ENCODE data around the gene VTI1B. TPM values are rescaled to one million over a fixed set of nuclear protein-coding genes. Genes with fewer than 3 reads are reported as not detected.

The VTI1B gene
- total and polyA plus RNA-seq, 5 donors, result 117 to 155 (median 141) TPM

DNA sequence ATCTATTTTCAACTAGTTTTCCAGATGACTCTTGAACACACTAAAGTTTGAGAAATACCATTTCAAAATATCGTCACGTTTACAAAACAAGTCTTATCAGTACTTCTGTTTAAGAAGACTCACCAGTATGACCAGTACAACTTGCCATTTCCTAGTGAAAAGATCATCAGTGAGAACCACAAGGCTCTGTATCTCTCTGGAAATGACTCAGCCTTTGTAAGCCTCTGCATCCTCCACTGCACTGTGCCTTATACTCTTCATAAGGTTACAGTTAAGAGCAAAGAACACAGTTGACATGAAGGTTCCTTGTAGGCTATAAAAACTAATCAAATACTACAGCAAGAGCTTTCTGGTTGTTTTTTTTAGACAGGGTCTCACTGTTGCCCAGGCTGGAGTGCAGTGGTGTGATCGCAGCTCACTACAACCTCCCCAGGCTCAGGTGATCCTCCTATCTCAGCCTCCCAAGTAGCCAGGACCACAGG lies 5.7 kb upstream of the VTI1B start:
- H3K27ac ChIP-seq (ENCODE audit: low read length), result no peak overlapping the region

DNA sequence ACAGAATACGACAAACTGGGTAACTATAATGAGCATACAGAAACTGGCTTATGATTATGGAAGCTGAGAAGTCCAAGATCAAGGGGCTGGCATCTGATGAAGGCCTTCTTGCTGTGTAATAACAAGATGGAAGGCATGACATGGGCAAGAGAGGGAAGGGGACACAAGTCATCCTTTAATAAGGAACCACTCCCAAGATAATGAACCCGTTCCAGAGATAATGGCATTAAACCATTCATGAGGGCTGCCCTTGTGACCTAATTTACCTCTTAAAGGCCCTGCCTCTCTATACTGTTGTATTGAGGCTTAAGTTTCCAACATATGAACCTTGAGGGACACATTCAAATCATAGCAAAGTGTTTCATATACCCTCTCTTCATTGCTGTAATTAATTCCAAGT lies 4.6 kb upstream of the VTI1B start:
- no peak for ATAC-seq
- DNase-seq, result no peak
- H3K27ac ChIP-seq (ENCODE audit: low read length), result no peak overlapping the region
- intact Hi-C loops (cut with DNase I), result no loop called here
- no peaks in the 10 kb centered on the region for H3K27me3 ChIP-seq (ENCODE audit: control insufficient read depth, insufficient read depth)
- WGBS, result 72% methylated on average over 2 of the region's 2 CpGs
- H3K4me1 ChIP-seq (ENCODE audit: control insufficient read depth, insufficient read depth, low read length), result no peaks in the 10 kb centered on the region
- no peak overlapping the region for H3K4me3 ChIP-seq (ENCODE audit: low read length)
- no peaks in the 10 kb centered on the region for H3K9me3 ChIP-seq (ENCODE audit: control insufficient read depth, low read length)

More for the DNA sequence above, 5.7 kb upstream of the VTI1B start:
- WGBS, result 86% methylated on average over 3 of the region's 3 CpGs
- DNase-seq (no peak), ATAC-seq (peak in 1 of 2 donors; percentile 51)
- Histone ChIP-seq H3K9me3 (ENCODE audit: control insufficient read depth, low read length) (no peaks in the 10 kb centered on the region), H3K4me1 (ENCODE audit: control insufficient read depth, insufficient read depth, low read length) (no peaks in the 10 kb centered on the region), H3K27me3 (ENCODE audit: control insufficient read depth, insufficient read depth) (no peaks in the 10 kb centered on the region), H3K4me3 (ENCODE audit: low read length) (no peak overlapping the region)
- intact Hi-C loops (cut with DNase I), result no loop called here

DNA sequence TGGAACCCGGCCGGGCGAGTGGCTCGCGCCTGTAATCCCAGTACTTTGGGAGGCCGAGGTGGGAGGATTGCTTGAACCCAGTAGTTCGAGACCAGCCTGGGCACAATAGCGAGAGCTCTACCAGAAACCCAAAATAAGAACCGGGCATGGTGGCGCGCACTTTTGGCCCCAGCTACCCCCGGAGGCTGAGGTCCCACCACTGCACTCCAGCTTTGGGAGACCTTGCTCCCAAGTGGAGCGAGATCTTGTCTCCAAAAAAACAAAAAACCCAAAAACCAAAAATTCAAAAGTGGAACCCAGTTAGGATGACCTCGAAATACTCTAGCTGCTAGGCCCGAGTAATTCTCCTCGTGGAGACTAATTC lies 769 bp upstream of the VTI1B start:
- DNase-seq, result no peak
- peak overlapping the region; percentile 78 for H3K4me3 ChIP-seq (ENCODE audit: low read length)
- intact Hi-C loops (cut with DNase I), result no loop called here
- no peaks in the 10 kb centered on the region for H3K27me3 ChIP-seq (ENCODE audit: control insufficient read depth, insufficient read depth)
- no peak for ATAC-seq
- H3K27ac ChIP-seq (ENCODE audit: low read length), result peak overlapping the region; percentile 84
- peaks cover 3% of the 10 kb centered on the region for H3K4me1 ChIP-seq (ENCODE audit: control insufficient read depth, insufficient read depth, low read length)
- 33% methylated on average over 16 of the region's 16 CpGs for WGBS
- no peaks in the 10 kb centered on the region for H3K9me3 ChIP-seq (ENCODE audit: control insufficient read depth, low read length)

DNA sequence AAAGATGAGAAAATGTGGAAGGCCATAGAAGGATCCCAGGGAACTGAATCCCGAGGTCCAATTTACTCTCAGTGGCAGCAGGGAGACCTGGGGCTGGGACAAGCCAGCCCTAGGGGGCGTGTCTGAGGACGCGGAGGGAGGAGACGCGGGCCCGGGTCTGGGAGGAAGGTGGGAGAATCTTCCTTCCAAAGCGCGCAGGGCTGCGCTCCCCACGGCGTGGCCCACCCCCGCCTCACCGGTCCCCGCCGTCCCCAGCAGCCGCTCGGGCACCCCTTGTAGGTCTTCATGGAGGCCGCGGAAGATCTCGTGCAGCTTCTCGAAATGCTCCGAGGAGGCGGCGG lies 323 bp downstream of the VTI1B start:
- peaks cover 3% of the 10 kb centered on the region for H3K4me1 ChIP-seq (ENCODE audit: control insufficient read depth, insufficient read depth, low read length)
- peak overlapping the region; percentile 78 for H3K4me3 ChIP-seq (ENCODE audit: low read length)
- no peaks in the 10 kb centered on the region for H3K27me3 ChIP-seq (ENCODE audit: control insufficient read depth, insufficient read depth)
- peak overlapping the region; percentile 99 for H3K27ac ChIP-seq (ENCODE audit: low read length)
- whole genome bisulfite sequencing, result under 1% methylated on average over 25 of the region's 25 CpGs
- H3K9me3 ChIP-seq (ENCODE audit: control insufficient read depth, low read length), result no peaks in the 10 kb centered on the region
- intact Hi-C loops (cut with DNase I), result no loop called here
- DNase-seq, result peak; percentile 72 to 89 (median 88)
- peak; percentile 89 to 91 for ATAC-seq

DNA sequence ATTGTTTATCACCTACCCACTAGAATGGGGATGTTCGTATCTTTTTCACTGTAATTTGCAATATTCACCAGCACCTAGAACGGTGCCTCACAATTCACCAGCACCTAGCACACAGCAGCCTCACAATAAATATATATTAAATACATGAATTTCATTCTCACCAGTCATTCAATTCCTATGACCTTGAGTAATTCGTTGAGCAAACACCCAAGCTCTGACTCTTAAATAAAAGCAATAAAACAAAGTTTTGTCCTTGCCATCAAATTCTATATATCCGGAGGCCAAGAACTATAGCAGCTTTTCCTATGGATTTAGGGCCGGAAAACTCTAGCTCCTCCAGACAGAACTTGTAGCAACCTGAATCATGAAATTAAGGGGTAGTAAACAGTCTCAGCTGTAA lies 981 bp downstream of the VTI1B start:
- intact Hi-C loops (cut with DNase I), result no loop called here
- 41% methylated on average over 5 of the region's 5 CpGs for WGBS

DNA sequence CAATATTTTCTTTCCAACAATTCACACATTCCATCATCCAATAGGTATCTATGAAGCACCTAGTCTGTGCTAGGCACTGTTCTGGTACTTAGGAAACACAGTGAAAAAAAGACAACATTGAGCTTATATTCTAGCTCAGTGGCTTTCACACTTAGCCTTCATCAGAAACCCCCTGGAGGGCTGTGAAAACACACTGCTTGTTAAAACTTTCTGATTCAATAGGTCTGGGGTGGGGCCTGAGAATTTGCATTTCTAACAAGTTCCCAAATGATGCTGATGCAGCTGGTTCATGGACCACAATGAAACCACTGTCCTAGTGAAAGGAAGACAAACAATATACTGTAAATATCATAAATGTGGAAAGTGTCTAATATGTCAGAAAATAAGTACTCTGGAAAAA lies 5.9 kb downstream of the VTI1B start:
- DNase-seq (no peak), ATAC-seq (no peak)
- Histone ChIP-seq H3K4me3 (ENCODE audit: low read length) (no peak overlapping the region), H3K9me3 (ENCODE audit: control insufficient read depth, low read length) (no peaks in the 10 kb centered on the region), H3K27me3 (ENCODE audit: control insufficient read depth, insufficient read depth) (no peaks in the 10 kb centered on the region), H3K27ac (ENCODE audit: low read length) (no peak overlapping the region), H3K4me1 (ENCODE audit: control insufficient read depth, insufficient read depth, low read length) (peaks cover 3% of the 10 kb centered on the region)
- intact Hi-C loops (cut with DNase I), result loop anchor here in 1 of 4 donors (5.0 kb wide), 1 partner anchor 46 kb away; no protein-coding TSS in a partner anchor

More for the DNA sequence above, 981 bp downstream of the VTI1B start:
- H3K27me3 ChIP-seq (ENCODE audit: control insufficient read depth, insufficient read depth), result no peaks in the 10 kb centered on the region
- H3K27ac ChIP-seq (ENCODE audit: low read length), result no peak overlapping the region
- no peaks in the 10 kb centered on the region for H3K9me3 ChIP-seq (ENCODE audit: control insufficient read depth, low read length)
- peaks cover 3% of the 10 kb centered on the region for H3K4me1 ChIP-seq (ENCODE audit: control insufficient read depth, insufficient read depth, low read length)
- H3K4me3 ChIP-seq (ENCODE audit: low read length), result peak overlapping the region; percentile 78
- no peak for DNase-seq
- no peak for ATAC-seq

DNA sequence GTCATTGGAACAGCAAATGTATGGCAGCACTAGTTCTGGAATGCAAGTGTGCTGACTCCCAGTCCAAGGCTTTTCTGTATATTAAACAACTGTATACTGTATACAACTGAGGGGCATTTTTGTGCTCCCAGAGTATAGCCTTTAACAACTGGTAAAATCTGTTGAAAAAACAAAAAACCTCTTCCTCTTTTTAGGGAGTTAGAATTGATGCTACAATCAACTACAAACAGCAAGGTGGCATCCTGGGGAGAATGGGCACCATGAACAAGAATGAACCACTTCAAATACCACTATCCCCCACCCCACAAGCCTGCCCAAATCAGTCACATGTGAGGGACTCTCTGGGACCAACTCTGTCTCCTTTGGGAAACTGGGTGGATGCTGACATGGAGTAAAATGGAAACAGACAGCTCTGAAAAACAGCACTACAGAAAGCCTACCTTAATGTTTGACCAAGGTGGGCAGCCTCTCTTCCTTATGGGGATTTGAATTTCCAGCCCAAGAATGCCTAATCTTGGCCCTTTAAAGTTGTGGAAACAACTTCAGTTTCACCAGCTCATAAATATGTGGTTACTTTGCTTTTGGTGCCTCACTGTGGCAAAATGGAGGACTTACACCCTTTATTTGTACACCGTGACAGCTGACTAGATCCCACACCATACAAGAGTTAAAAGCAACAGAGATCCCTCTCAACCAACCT lies 7.5 kb downstream of the VTI1B start:
- WGBS, result 24% methylated on average over 1 of the region's 1 CpG
- intact Hi-C loops (cut with DNase I), result loop anchor here in 2 of 4 donors (2.0 to 5.0 kb wide), 2 partner anchors 45 to 48 kb away; partner anchors contain the start of gene ARG2 (in 1 of the 2)
- Histone ChIP-seq H3K4me1 (ENCODE audit: control insufficient read depth, insufficient read depth, low read length) (no peaks in the 10 kb centered on the region), H3K4me3 (ENCODE audit: low read length) (no peak overlapping the region), H3K9me3 (ENCODE audit: control insufficient read depth, low read length) (no peaks in the 10 kb centered on the region), H3K27me3 (ENCODE audit: control insufficient read depth, insufficient read depth) (no peaks in the 10 kb centered on the region), H3K27ac (ENCODE audit: low read length) (no peak overlapping the region)
- DNase-seq, result no peak
- peak; percentile 69 to 74 for ATAC-seq

DNA sequence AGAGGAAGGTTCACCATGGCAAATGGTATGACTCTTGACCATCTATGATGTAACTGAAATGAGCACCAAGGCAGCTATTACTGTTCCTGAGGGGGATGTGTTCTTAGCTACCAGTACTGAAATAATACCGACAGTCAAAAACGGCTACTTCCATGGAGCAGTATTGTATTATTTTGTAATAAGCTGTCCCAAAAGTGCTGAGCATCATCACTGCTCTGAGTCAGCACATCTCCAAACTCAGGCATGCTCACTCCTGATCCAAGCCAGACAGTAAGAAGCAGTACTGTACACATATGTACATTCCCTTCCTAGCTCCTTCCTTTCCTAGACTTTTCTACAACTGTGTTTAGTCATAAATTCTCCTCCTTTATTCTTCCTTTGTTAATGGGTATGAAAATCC lies 8.6 kb downstream of the VTI1B start:
- Histone ChIP-seq H3K4me1 (ENCODE audit: control insufficient read depth, insufficient read depth, low read length) (no peaks in the 10 kb centered on the region), H3K27me3 (ENCODE audit: control insufficient read depth, insufficient read depth) (no peaks in the 10 kb centered on the region), H3K27ac (ENCODE audit: low read length) (no peak overlapping the region), H3K9me3 (ENCODE audit: control insufficient read depth, low read length) (no peaks in the 10 kb centered on the region), H3K4me3 (ENCODE audit: low read length) (no peak overlapping the region)
- intact Hi-C loops (cut with DNase I), result loop anchor here in 2 of 4 donors (2.0 to 5.0 kb wide), 2 partner anchors 44 to 47 kb away; partner anchors contain the start of gene ARG2 (in 1 of the 2)
- 65% methylated on average over 2 of the region's 2 CpGs for WGBS
- DNase-seq, result no peak
- ATAC-seq, result peak in 1 of 2 donors; percentile 37

DNA sequence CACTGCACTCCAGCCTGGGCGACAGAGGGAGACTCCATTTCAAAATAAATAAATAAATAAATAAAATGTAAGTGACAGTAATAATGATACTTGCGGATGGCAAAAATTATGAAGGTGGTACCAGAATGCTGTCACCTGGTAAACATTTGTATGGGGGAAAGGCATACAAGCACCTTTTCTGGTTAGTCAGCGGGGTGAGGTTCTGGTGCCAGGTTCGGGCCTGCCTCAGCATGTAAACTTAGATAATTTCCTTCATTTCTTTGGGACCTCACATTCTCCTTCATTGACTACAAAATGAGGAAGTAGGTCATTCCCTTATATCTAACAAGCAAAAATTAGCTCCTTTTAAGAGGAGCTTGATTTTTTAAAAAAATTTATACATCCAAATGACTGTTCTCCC lies 10.8 kb downstream of the VTI1B start:
- no peak overlapping the region for H3K4me3 ChIP-seq (ENCODE audit: low read length)
- no peaks in the 10 kb centered on the region for H3K27me3 ChIP-seq (ENCODE audit: control insufficient read depth, insufficient read depth)
- ATAC-seq (no peak), DNase-seq (no peak)
- no peak overlapping the region for H3K27ac ChIP-seq (ENCODE audit: low read length)
- H3K9me3 ChIP-seq (ENCODE audit: control insufficient read depth, low read length), result no peaks in the 10 kb centered on the region
- no peaks in the 10 kb centered on the region for H3K4me1 ChIP-seq (ENCODE audit: control insufficient read depth, insufficient read depth, low read length)
- WGBS, result 82% methylated on average over 4 of the region's 4 CpGs
- intact Hi-C loops (cut with DNase I), result no loop called here

DNA sequence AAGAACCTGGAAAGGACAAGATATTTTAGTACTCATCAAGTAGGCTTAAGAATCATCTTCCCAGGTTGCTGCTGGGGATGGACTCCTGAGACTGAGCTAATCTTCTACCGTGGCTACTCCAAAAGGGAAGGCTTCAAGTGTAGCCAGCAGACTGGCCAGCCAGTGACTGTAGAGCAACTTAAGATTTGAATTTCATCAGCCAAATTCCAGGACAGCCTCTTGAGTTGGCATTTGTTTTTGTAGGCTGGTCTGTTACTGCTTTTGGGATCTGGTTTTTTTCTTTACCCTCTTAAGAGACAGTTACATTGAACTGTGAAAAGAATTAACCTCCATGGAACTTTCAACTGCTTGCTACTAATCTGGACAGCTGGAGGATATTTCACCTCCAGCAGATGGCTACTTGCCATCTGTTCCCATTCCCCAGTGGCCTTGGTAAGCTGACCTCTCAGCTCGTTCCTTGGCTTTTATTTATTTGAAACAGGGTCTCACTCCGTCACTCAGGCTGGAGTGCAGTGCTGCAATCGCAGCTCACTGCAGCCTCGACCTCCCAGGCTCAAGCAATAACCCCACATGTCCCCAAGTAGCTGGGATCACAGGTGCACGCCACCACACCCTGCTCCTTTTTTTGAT lies 20.7 kb downstream of the VTI1B start:
- Histone ChIP-seq H3K27me3 (ENCODE audit: control insufficient read depth, insufficient read depth) (no peaks in the 10 kb centered on the region), H3K9me3 (ENCODE audit: control insufficient read depth, low read length) (no peaks in the 10 kb centered on the region), H3K27ac (ENCODE audit: low read length) (no peak overlapping the region), H3K4me3 (ENCODE audit: low read length) (no peak overlapping the region), H3K4me1 (ENCODE audit: control insufficient read depth, insufficient read depth, low read length) (no peaks in the 10 kb centered on the region)
- WGBS, result 83% methylated on average over 6 of the region's 6 CpGs
- intact Hi-C loops (cut with DNase I), result no loop called here
- ATAC-seq (no peak), DNase-seq (no peak)

DNA sequence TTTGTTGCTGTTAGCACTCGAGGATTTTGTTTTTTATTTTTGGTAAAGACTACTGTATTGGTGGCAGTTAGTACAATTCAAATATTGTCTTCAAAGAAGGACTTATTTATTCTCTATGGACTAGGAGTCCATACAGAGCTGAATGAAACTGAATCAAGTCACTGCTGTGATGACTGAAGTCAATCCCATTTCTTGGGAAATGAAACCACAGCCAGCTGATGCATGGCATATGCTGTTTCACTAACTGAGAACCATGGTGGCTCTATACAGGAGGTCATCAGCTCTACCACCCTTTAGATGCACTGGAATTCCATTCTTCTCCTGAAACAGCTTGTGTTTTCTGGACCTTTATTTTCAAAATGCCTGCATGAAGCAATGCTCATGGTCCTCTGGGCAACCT lies 22.2 kb downstream of the VTI1B start:
- H3K9me3 ChIP-seq (ENCODE audit: control insufficient read depth, low read length), result no peaks in the 10 kb centered on the region
- no peaks in the 10 kb centered on the region for H3K27me3 ChIP-seq (ENCODE audit: control insufficient read depth, insufficient read depth)
- DNase-seq (no peak), ATAC-seq (no peak)
- H3K4me3 ChIP-seq (ENCODE audit: low read length), result no peak overlapping the region
- intact Hi-C loops (cut with DNase I), result no loop called here
- no peak overlapping the region for H3K27ac ChIP-seq (ENCODE audit: low read length)
- H3K4me1 ChIP-seq (ENCODE audit: control insufficient read depth, insufficient read depth, low read length), result no peaks in the 10 kb centered on the region
- 88% methylated on average over 1 of the region's 1 CpG for WGBS

Data from right cardiac atrium (tissue), 5 donors.